Fibroblast of pulmonary artery (primary cell): ENCODE data around the gene BIN1.
A peak's percentile ranks its signal among the peaks of the same experiment; 100 is the strongest.

Experiments
- DNase-seq: peaks from one replicate; pipeline ENCODE4 v3.0.0-alpha.2; 2010; ENCODE audit warnings: low read depth
- H3K4me3 ChIP-seq: replicated peaks from 2 replicates; pipeline ENCODE4 v1.5.1; 2011; ENCODE audit warnings: low read depth, mild to moderate bottlenecking, control low read depth, low read length, moderate library complexity
- CTCF ChIP-seq: IDR thresholded peaks from 2 replicates; pipeline ENCODE4 v1.5.1; 2011; ENCODE audit warnings: mild to moderate bottlenecking, control low read depth, low read length, inconsistent platforms; ENCODE audit errors: missing control alignments

BIN1 gene

GRCh38 chr2:127011796-127012195 lies 95.2 kb downstream of the BIN1 start:
- TF ChIP-seq CTCF = no peak

GRCh38 chr2:127011231-127011661 lies 95.7 kb downstream of the BIN1 start:
- no peak for DNase-seq
- H3K4me3 ChIP-seq = no peak overlapping the region
- no peak for TF ChIP-seq CTCF

More at GRCh38 chr2:127011796-127012195, 95.2 kb downstream of the BIN1 start:
- no peak overlapping the region for H3K4me3 ChIP-seq
- DNase-seq = no peak

GRCh38 chr2:127008265-127009015 lies 98.5 kb downstream of the BIN1 start:
- no peak overlapping the region for H3K4me3 ChIP-seq
- TF ChIP-seq CTCF = no peak
- no peak for DNase-seq

GRCh38 chr2:127007652-127008051 lies 99.3 kb downstream of the BIN1 start:
- no peak for TF ChIP-seq CTCF
- H3K4me3 ChIP-seq = no peak overlapping the region
- peak; percentile 84 for DNase-seq

GRCh38 chr2:127006962-127007361 lies 100.0 kb downstream of the BIN1 start:
- H3K4me3 ChIP-seq = no peak overlapping the region
- no peak for TF ChIP-seq CTCF
- no peak for DNase-seq

- no peak for TF ChIP-seq CTCF
- no peak overlapping the region for H3K4me3 ChIP-seq
- DNase-seq = peak; percentile 35
Observed at GRCh38 chr2:127004893-127005600, 101.9 kb downstream of the BIN1 start.
